Colonic mucosa (tissue), 4 donors: ENCODE results near the gene TRAPPC5. TPM values are rescaled to one million over a fixed set of nuclear protein-coding genes. Genes with fewer than 3 reads are reported as not detected.

ENCODE experiments used
- DNase-seq: peaks from one replicate; pipeline ENCODE4 v3.0.0-alpha.2; 2020
- H3K27ac ChIP-seq: fragments of 200-600 bp; one replicate; pipeline ENCODE4 v1.8.0; 2021
- H3K27me3 ChIP-seq: fragments of 200-600 bp; one replicate; pipeline ENCODE4 v1.8.0; 2021
- H3K36me3 ChIP-seq: fragments of 200-600 bp; one replicate; pipeline ENCODE4 v1.8.0; 2021
- H3K4me1 ChIP-seq: fragments of 200-600 bp; one replicate; pipeline ENCODE4 v1.8.0; 2021; ENCODE audit warnings: mild to moderate bottlenecking
- H3K4me3 ChIP-seq: fragments of 200-600 bp; one replicate; pipeline ENCODE4 v1.8.0; 2021
- H3K9ac ChIP-seq, 2 donors: one replicate each; pipeline ENCODE4 v1.7.0; 2013; ENCODE audit warnings: control low read depth in 2 of 2, low read depth in 2 of 2, low read length in 2 of 2
- H3K9me3 ChIP-seq: fragments of 200-600 bp; one replicate; pipeline ENCODE4 v1.8.0; 2021
- intact Hi-C: fragments of 100-400 bp; cut with DNase I; formaldehyde crosslinking; loops from one replicate; pipeline ENCODE4 v1.14.1; 2022
- total RNA-seq, 2 donors: library from RNA; stranded (reverse); fragmentation: NEBNext Ultra II Directional in 1 of 2; extraction: Animal tissue kit (Norgen Biotek cat#: 25700) in 1 of 2; gene quantifications; one replicate each; pipeline ENCODE4 v1.2.1, GENCODE V29; 2021
- TF ChIP-seq, protein P1 (sequence below): fragments of 200-600 bp; IDR thresholded peaks from one replicate; pipeline ENCODE4 v1.8.0; 2022; ENCODE audit warnings: antibody characterized with exemption, mild to moderate bottlenecking
- donor health status: healthy.
- donor health status: DM: no; HTN: no; CAD: no.
- donor health status: DM: no; HTN: no; CAD: no.

Gene TRAPPC5
- total RNA-seq, 2 donors from 2014 or later = 107 to 139 TPM

DNA sequence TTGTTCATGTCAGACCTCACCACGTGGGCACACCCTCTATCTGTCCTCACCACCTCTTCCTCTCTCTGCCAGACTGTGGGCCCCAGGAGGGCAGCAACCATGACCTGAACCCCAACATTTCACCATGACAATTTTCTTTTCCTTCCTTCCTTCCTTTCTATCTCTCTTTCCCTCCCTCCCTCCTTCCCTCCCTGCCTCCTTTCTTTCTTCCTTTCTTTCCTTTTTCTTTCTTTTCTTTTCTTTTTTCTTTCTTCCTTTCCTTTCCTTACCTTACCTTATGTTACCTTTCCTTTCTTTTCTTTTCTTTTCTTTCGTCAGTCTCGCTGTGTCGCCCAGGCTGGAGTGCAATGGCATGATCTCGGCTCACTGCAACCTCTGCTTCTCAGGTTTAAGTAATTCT, 30.0 kb downstream of the TRAPPC5 start:
- no peak for DNase-seq
- H3K27ac ChIP-seq = no peak overlapping the region
- no peak overlapping the region for H3K9ac ChIP-seq
- TF ChIP-seq, protein P1, sequence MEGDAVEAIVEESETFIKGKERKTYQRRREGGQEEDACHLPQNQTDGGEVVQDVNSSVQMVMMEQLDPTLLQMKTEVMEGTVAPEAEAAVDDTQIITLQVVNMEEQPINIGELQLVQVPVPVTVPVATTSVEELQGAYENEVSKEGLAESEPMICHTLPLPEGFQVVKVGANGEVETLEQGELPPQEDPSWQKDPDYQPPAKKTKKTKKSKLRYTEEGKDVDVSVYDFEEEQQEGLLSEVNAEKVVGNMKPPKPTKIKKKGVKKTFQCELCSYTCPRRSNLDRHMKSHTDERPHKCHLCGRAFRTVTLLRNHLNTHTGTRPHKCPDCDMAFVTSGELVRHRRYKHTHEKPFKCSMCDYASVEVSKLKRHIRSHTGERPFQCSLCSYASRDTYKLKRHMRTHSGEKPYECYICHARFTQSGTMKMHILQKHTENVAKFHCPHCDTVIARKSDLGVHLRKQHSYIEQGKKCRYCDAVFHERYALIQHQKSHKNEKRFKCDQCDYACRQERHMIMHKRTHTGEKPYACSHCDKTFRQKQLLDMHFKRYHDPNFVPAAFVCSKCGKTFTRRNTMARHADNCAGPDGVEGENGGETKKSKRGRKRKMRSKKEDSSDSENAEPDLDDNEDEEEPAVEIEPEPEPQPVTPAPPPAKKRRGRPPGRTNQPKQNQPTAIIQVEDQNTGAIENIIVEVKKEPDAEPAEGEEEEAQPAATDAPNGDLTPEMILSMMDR = no peak
- no peak overlapping the region for H3K4me3 ChIP-seq
- H3K36me3 ChIP-seq = no peaks in the 10 kb centered on the region
- intact Hi-C loops = no loop called here
- H3K4me1 ChIP-seq = no peaks in the 10 kb centered on the region
- H3K9me3 ChIP-seq = no peaks in the 10 kb centered on the region
- no peaks in the 10 kb centered on the region for H3K27me3 ChIP-seq

DNA sequence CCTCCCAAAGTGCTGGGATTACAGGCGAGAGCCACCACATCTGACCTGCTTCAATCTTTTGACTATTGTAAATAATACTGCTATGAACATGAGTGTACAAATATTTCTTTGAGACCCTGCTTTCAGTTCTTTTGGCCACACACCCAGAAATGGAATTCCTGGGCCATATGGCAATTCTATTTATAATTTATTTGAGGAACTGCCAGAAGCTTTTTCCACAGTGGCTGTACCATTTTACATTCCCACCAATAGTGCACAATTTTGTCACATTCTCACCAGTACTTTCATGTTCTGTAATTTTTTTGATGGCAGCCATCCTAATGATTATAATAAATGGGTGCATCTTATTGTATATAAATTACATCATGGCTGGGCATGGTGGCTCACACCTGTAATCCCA, 35.0 kb downstream of the TRAPPC5 start:
- intact Hi-C loops = no loop called here
- Histone ChIP-seq H3K27ac (no peak overlapping the region), H3K9me3 (no peaks in the 10 kb centered on the region), H3K36me3 (no peaks in the 10 kb centered on the region), H3K9ac (no peak overlapping the region), H3K4me3 (no peak overlapping the region), H3K4me1 (no peaks in the 10 kb centered on the region), H3K27me3 (no peaks in the 10 kb centered on the region)
- DNase-seq = no peak
- TF ChIP-seq, protein P1 = no peak

DNA sequence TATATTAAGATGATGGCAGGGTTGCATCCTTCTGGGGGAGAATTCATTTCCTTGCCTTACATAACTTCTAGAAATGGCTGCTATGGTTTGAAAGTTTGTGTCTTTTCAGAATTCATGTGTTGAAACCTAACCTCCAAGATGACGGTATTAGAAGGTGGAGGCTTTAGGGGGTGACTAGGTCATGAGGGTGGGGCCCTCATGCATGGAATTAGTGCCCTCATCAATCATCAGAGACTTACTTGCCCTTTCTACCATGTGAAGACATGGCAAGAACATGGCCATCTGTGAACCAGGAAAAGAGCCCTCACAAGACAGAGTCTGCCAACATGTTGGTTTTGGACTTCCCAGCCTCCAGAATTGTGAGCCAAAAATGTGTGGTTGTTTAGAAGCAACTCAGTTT, 36.1 kb downstream of the TRAPPC5 start:
- no peaks in the 10 kb centered on the region for H3K36me3 ChIP-seq
- no peak overlapping the region for H3K4me3 ChIP-seq
- H3K9ac ChIP-seq = no peak overlapping the region
- no peaks in the 10 kb centered on the region for H3K27me3 ChIP-seq
- H3K9me3 ChIP-seq = no peaks in the 10 kb centered on the region
- H3K4me1 ChIP-seq = no peaks in the 10 kb centered on the region
- DNase-seq = no peak
- intact Hi-C loops = no loop called here
- H3K27ac ChIP-seq = no peak overlapping the region
- TF ChIP-seq, protein P1 = no peak

DNA sequence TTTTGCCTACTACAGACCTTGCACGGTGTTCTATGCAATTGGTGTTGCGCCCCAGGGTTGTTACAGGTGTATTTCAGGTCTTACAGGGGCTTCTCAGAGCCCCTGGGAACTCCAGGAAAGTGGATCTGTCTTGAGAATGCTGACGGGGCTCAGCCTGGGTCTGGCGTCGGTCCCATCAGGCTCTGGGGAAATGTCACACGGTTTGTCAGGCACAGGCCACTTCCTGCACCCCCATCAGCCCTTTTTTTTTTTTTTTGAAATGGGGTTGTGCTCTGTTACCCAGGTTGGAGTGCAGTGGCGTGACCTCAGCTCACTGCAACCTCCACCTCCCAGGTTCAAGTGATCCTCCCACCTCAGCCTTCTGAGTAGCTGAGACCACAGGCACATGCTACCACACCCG, 38.0 kb downstream of the TRAPPC5 start:
- no peak overlapping the region for H3K4me3 ChIP-seq
- intact Hi-C loops = no loop called here
- no peaks in the 10 kb centered on the region for H3K27me3 ChIP-seq
- no peak overlapping the region for H3K27ac ChIP-seq
- DNase-seq = no peak
- TF ChIP-seq, protein P1 = no peak
- H3K4me1 ChIP-seq = no peaks in the 10 kb centered on the region
- H3K36me3 ChIP-seq = no peaks in the 10 kb centered on the region
- H3K9ac ChIP-seq = no peak overlapping the region
- H3K9me3 ChIP-seq = no peaks in the 10 kb centered on the region

DNA sequence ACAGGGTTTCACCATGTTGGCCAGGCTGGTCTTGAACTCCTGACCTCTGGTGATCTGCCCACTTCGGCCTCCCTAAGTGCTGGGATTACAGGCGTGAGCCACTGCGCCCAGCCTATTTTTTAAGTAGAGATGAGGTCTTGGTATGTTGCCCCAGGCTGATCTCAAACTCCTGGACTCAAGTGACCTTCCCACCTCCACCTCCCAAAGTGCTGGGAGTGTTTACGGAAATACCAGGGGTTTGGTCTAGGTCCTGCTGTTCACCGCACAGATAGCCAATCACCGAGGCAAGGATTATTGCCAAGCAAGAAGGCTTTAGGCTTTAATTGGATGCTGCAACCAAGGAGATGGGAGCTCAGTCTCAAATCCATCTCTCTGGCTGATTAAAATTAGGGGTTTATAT, 39.7 kb downstream of the TRAPPC5 start:
- no peaks in the 10 kb centered on the region for H3K27me3 ChIP-seq
- DNase-seq = no peak
- no peaks in the 10 kb centered on the region for H3K36me3 ChIP-seq
- intact Hi-C loops = no loop called here
- no peak overlapping the region for H3K27ac ChIP-seq
- H3K9ac ChIP-seq = no peak overlapping the region
- TF ChIP-seq, protein P1 = no peak
- H3K4me3 ChIP-seq = no peak overlapping the region
- no peaks in the 10 kb centered on the region for H3K9me3 ChIP-seq
- H3K4me1 ChIP-seq = no peaks in the 10 kb centered on the region

DNA sequence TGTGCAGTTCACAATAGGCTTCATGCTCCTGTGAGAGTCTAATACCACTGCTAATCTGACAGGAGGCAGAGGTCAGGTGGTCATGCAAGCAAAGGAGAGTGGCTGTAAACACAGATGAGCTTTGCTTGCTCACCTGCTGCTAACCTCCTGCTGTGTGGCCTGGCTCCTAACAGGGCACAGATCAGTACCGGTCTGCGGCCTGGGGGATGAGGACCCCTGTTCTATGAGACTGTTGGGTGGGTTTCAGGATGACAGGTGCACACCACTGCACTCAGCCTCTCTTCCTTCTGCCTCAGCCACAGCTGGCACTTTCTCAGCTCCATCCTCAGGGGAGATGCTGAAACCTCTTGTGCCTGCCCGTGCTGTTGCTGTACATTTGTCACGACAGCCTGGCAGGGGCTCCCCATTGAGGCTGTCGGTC, 41.6 kb downstream of the TRAPPC5 start:
- intact Hi-C loops = no loop called here
- Histone ChIP-seq H3K9me3 (no peaks in the 10 kb centered on the region), H3K4me3 (no peak overlapping the region), H3K9ac (no peak overlapping the region), H3K27me3 (no peaks in the 10 kb centered on the region), H3K4me1 (no peaks in the 10 kb centered on the region), H3K27ac (no peak overlapping the region), H3K36me3 (no peaks in the 10 kb centered on the region)
- TF ChIP-seq, protein P1 = no peak
- no peak for DNase-seq
